ENCODE data around the gene GPR139. TPM values are rescaled to one million over a fixed set of nuclear protein-coding genes. Genes with fewer than 3 reads are reported as not detected.

Gene GPR139
- total RNA-seq, 1 donor: not detected

GRCh38 chr16:20099375-20099774 is 25.7 kb upstream of the GPR139 start:
- Histone ChIP-seq H4K20me1 (ENCODE audit: insufficient read depth, low read length) (no peaks in the 10 kb centered on the region), H3K4me2 (ENCODE audit: insufficient read depth, low read length) (no peak overlapping the region), H2AFZ (ENCODE audit: low read length) (no peak overlapping the region), H3K9me3 (ENCODE audit: low read depth, low read length) (peaks cover 2% of the 10 kb centered on the region), H3K4me3 (ENCODE audit: insufficient read depth, low read length) (no peak overlapping the region), H3K27me3 (ENCODE audit: insufficient read depth, low read length) (no peaks in the 10 kb centered on the region), H3K36me3 (ENCODE audit: insufficient read depth, low read length) (no peaks in the 10 kb centered on the region), H3K79me2 (ENCODE audit: insufficient read depth, low read length) (no peaks in the 10 kb centered on the region), H3K27ac (ENCODE audit: low read depth, low read length) (no peak overlapping the region), H3K4me1 (ENCODE audit: insufficient read depth, low read length) (no peaks in the 10 kb centered on the region)
- DNase-seq (ENCODE audit: insufficient read length, low spot score, missing footprints): no peak
- TF ChIP-seq CTCF (IDR thresholded peaks at IDR 0.05; ENCODE audit: extremely low read depth, low read depth, low read length): no peak

GRCh38 chr16:20094157-20094556 is 20.5 kb upstream of the GPR139 start:
- Histone ChIP-seq H3K79me2 (ENCODE audit: insufficient read depth, low read length) (no peaks in the 10 kb centered on the region), H3K4me3 (ENCODE audit: insufficient read depth, low read length) (no peak overlapping the region), H3K27me3 (ENCODE audit: insufficient read depth, low read length) (no peaks in the 10 kb centered on the region), H3K27ac (ENCODE audit: low read depth, low read length) (no peak overlapping the region), H4K20me1 (ENCODE audit: insufficient read depth, low read length) (no peaks in the 10 kb centered on the region), H3K9me3 (ENCODE audit: low read depth, low read length) (no peaks in the 10 kb centered on the region), H3K4me2 (ENCODE audit: insufficient read depth, low read length) (no peak overlapping the region), H2AFZ (ENCODE audit: low read length) (no peak overlapping the region), H3K36me3 (ENCODE audit: insufficient read depth, low read length) (no peaks in the 10 kb centered on the region), H3K4me1 (ENCODE audit: insufficient read depth, low read length) (no peaks in the 10 kb centered on the region)
- DNase-seq (ENCODE audit: insufficient read length, low spot score, missing footprints): no peak
- TF ChIP-seq CTCF (IDR thresholded peaks at IDR 0.05; ENCODE audit: extremely low read depth, low read depth, low read length): no peak

DNA sequence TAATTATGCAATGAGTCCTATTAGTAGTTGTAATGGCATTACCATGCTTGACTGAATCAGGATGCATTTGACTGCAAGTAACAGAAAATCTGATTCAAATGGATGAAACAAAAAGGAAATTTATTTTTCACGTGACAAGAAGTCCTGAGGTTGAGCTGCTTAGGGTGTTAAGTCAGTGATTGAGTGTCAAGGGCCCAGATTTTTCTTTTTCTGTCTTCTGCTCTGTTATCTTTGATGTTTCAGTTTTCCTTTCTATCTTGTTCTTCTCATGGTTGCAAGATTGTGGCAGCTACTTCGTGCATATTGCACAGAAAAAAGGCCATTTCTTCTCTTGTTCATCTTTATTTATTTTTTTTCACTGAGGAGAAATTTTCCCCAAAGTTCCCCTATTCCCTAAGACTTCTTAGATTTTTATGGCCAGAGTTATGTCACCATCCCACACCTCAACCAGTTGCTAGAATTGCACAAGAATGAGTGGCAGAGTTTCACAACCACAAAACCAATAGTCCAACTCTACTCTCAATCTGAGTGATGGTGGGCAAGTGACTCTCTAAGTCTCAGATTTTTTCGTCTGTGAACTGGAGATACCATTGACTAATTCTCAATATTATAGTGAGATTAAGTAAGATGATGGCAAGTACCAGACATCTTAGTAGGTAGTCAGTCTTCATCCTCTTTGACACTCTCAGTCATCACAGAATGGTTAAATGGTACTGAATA is 15.7 kb upstream of the GPR139 start:
- no peak for TF ChIP-seq CTCF (IDR thresholded peaks at IDR 0.05; ENCODE audit: extremely low read depth, low read depth, low read length)
- H2AFZ ChIP-seq (ENCODE audit: low read length): no peak overlapping the region
- H3K27me3 ChIP-seq (ENCODE audit: insufficient read depth, low read length): no peaks in the 10 kb centered on the region
- H3K9me3 ChIP-seq (ENCODE audit: low read depth, low read length): no peaks in the 10 kb centered on the region
- H3K79me2 ChIP-seq (ENCODE audit: insufficient read depth, low read length): no peaks in the 10 kb centered on the region
- no peak overlapping the region for H3K4me2 ChIP-seq (ENCODE audit: insufficient read depth, low read length)
- H3K4me3 ChIP-seq (ENCODE audit: insufficient read depth, low read length): no peak overlapping the region
- no peak for DNase-seq (ENCODE audit: insufficient read length, low spot score, missing footprints)
- H3K27ac ChIP-seq (ENCODE audit: low read depth, low read length): no peak overlapping the region
- H3K4me1 ChIP-seq (ENCODE audit: insufficient read depth, low read length): no peaks in the 10 kb centered on the region
- no peaks in the 10 kb centered on the region for H3K36me3 ChIP-seq (ENCODE audit: insufficient read depth, low read length)
- no peaks in the 10 kb centered on the region for H4K20me1 ChIP-seq (ENCODE audit: insufficient read depth, low read length)

GRCh38 chr16:20084624-20085226 is 11.0 kb upstream of the GPR139 start:
- Histone ChIP-seq H3K4me1 (ENCODE audit: insufficient read depth, low read length) (no peaks in the 10 kb centered on the region), H3K27ac (ENCODE audit: low read depth, low read length) (no peak overlapping the region), H3K36me3 (ENCODE audit: insufficient read depth, low read length) (no peaks in the 10 kb centered on the region), H3K4me3 (ENCODE audit: insufficient read depth, low read length) (no peak overlapping the region), H3K79me2 (ENCODE audit: insufficient read depth, low read length) (no peaks in the 10 kb centered on the region), H2AFZ (ENCODE audit: low read length) (no peak overlapping the region), H3K9me3 (ENCODE audit: low read depth, low read length) (no peaks in the 10 kb centered on the region), H3K4me2 (ENCODE audit: insufficient read depth, low read length) (no peak overlapping the region), H3K27me3 (ENCODE audit: insufficient read depth, low read length) (no peaks in the 10 kb centered on the region), H4K20me1 (ENCODE audit: insufficient read depth, low read length) (no peaks in the 10 kb centered on the region)
- TF ChIP-seq CTCF (IDR thresholded peaks at IDR 0.05; ENCODE audit: extremely low read depth, low read depth, low read length): no peak
- no peak for DNase-seq (ENCODE audit: insufficient read length, low spot score, missing footprints)

All from osteoblast (primary cell).